C4-2B (cell line): ENCODE results near the gene GALNT7.

ENCODE experiments used
- H3K27ac ChIP-seq: fragments of 450-650 bp; 2 replicates; pipeline ENCODE4 v1.5.1; 2017
- CTCF ChIP-seq: fragments of 450-650 bp; conservative IDR thresholded peaks from 2 replicates; pipeline ENCODE4 v1.5.1; 2017; ENCODE audit warnings: mild to moderate bottlenecking
- ZFX ChIP-seq: fragments of 450-650 bp; IDR thresholded peaks from 2 replicates; pipeline ENCODE4 v1.6.1; 2017

The GALNT7 gene

GRCh38 chr4:173282256-173282562 lies 113.6 kb downstream of the GALNT7 start:
- TF ChIP-seq CTCF (no peak), ZFX (no peak)
- H3K27ac ChIP-seq: no peak overlapping the region

- H3K27ac ChIP-seq: no peak overlapping the region
- TF ChIP-seq CTCF: no peak
- TF ChIP-seq ZFX: no peak
These were observed 114.0 kb downstream of the GALNT7 start for GRCh38 chr4:173282626-173283025.

- H3K27ac ChIP-seq: no peak overlapping the region
- TF ChIP-seq CTCF: no peak
- TF ChIP-seq ZFX: no peak
These were observed 115.9 kb downstream of the GALNT7 start for GRCh38 chr4:173284463-173284862.

- no peak overlapping the region for H3K27ac ChIP-seq
- TF ChIP-seq CTCF (no peak), ZFX (no peak)
These were observed 118.9 kb downstream of the GALNT7 start for GRCh38 chr4:173287486-173287885.

GRCh38 chr4:173288296-173288695 lies 119.7 kb downstream of the GALNT7 start:
- H3K27ac ChIP-seq: no peak overlapping the region

GRCh38 chr4:173288698-173289352 lies 120.2 kb downstream of the GALNT7 start:
- no peak; the same call in 1 of the 2 replicates for TF ChIP-seq CTCF
- no peak for TF ChIP-seq ZFX
- H3K27ac ChIP-seq: no peak overlapping the region; the same call in 1 of the 2 replicates

More at GRCh38 chr4:173288296-173288695, 119.7 kb downstream of the GALNT7 start:
- peak; percentile 66 for TF ChIP-seq CTCF
- TF ChIP-seq ZFX: no peak

GRCh38 chr4:173289353-173289727 lies 120.7 kb downstream of the GALNT7 start:
- no peak for TF ChIP-seq CTCF
- no peak for TF ChIP-seq ZFX
- no peak overlapping the region; the same call in 1 of the 2 replicates for H3K27ac ChIP-seq
